HepG2 (cell line): ENCODE data around the gene RAB29.

ENCODE experiments used
- CENPBD1 ChIP-seq: sonication (generic); formaldehyde crosslinking; IDR thresholded peaks from 2 replicates; pipeline ENCODE4 v1.8.0; 2022; ENCODE audit warnings: missing genetic modification reagents, low read depth, mild to moderate bottlenecking, borderline replicate concordance
- CHD2 ChIP-seq: IDR thresholded peaks from 2 replicates; pipeline ENCODE4 v1.6.1; 2011; ENCODE audit warnings: low read depth, low read length, improper control_type of control experiment
- CTCF ChIP-seq: sonication (generic); formaldehyde crosslinking; IDR thresholded peaks from 2 replicates; pipeline ENCODE4 v1.5.0; 2020; ENCODE audit warnings: mild to moderate bottlenecking, missing genetic modification reagents, moderate library complexity
- JUND ChIP-seq: sonication (generic); formaldehyde crosslinking; IDR thresholded peaks from 2 replicates; pipeline ENCODE4 v1.8.0; 2022; ENCODE audit warnings: mild to moderate bottlenecking, missing genetic modification reagents
- MYC ChIP-seq: sonication (generic); formaldehyde crosslinking; IDR thresholded peaks from 2 replicates; pipeline ENCODE4 v1.9.0; 2021; ENCODE audit warnings: missing genetic modification reagents, borderline replicate concordance
- MYNN ChIP-seq: sonication (generic); formaldehyde crosslinking; IDR thresholded peaks from 2 replicates; pipeline ENCODE4 v1.4.0; 2020; ENCODE audit warnings: mild to moderate bottlenecking, low read depth, missing genetic modification reagents
- RFXAP ChIP-seq: sonication (generic); formaldehyde crosslinking; IDR thresholded peaks from 2 replicates; pipeline ENCODE4 v1.4.0; 2020; ENCODE audit warnings: missing genetic modification reagents, borderline replicate concordance
- ZNF614 ChIP-seq: IDR thresholded peaks from 2 replicates; pipeline ENCODE4 v1.6.1; 2018; ENCODE audit warnings: missing biosample characterization, missing genetic modification reagents, inconsistent platforms, borderline replicate concordance
- ZNF737 ChIP-seq: sonication (generic); formaldehyde crosslinking; IDR thresholded peaks from 2 replicates; pipeline ENCODE4 v1.5.0; 2020; ENCODE audit warnings: missing genetic modification reagents, mild to moderate bottlenecking, borderline replicate concordance

GRCh38 chr1:205750138-205751035 is 24.9 kb downstream of the RAB29 start, which contains the start of gene NUCKS1:
- TF ChIP-seq JUND (no peak), MYC (0 out of 2 replicates have a peak, but pooled peaks have one; percentile 10), CENPBD1 (CRISPR knock-in tag) (no peak), CHD2 (no peak; the same call in 1 of the 2 replicates), RFXAP (CRISPR knock-in tag) (no peak), MYNN (CRISPR knock-in tag) (no peak), ZNF737 (no peak), CTCF (no peak), ZNF614 (CRISPR knock-in tag) (0 out of 2 replicates have a peak, but pooled peaks have one; percentile 31)
